ENCODE data around the gene LRP8.

LRP8 gene

GRCh38 chr1:53273526-53273925 lies 54.3 kb downstream of the LRP8 start:
- Histone ChIP-seq H3K9me3 (replicated peaks in 1 of 2; ENCODE audit: control insufficient read depth in 2 of 2, insufficient read depth in 1 of 2, low read depth in 1 of 2, low read length in 2 of 2) (peaks cover 0 to 7% of the 10 kb centered on the region in 2 donors), H2AFZ (ENCODE audit: low read length) (no peak overlapping the region), H4K91ac (ENCODE audit: low read depth, low read length, poor library complexity) (no peak overlapping the region), H4K8ac (ENCODE audit: low read depth, low read length) (no peak overlapping the region), H3K79me1 (ENCODE audit: low read depth, low read length) (no peaks in the 10 kb centered on the region), H3K27ac (replicated peaks; ENCODE audit: low read length) (no peak overlapping the region), H2BK5ac (ENCODE audit: low read length) (peak overlapping the region; percentile 39), H3K27me3 (ENCODE audit: control insufficient read depth in 3 of 3, insufficient read depth in 3 of 3, low read depth in 1 of 3, low read length in 3 of 3) (no peaks in the 10 kb centered on the region), H2BK120ac (ENCODE audit: low read depth, low read length) (no peak overlapping the region), H2AK5ac (ENCODE audit: low read depth, low read length) (no peak overlapping the region), H3K4me2 (ENCODE audit: insufficient read depth, low read length, poor library complexity, severe bottlenecking) (no peak overlapping the region), H3K36me3 (replicated peaks in 1 of 2; ENCODE audit: control insufficient read depth in 2 of 2, insufficient read depth in 2 of 2, low read length in 2 of 2) (peaks cover 68 to 89% of the 10 kb centered on the region in 2 donors), H3K4ac (ENCODE audit: low read length) (no peak overlapping the region), H3K23ac (ENCODE audit: low read depth, low read length, poor library complexity) (peak overlapping the region; percentile 34), H3K18ac (ENCODE audit: low read length) (no peak overlapping the region), H3K14ac (ENCODE audit: low read length) (no peak overlapping the region), H2BK15ac (ENCODE audit: low read length) (no peak overlapping the region), H3K4me3 (ENCODE audit: low read length in 2 of 2) (no peak overlapping the region), H2BK12ac (ENCODE audit: low read length) (no peak overlapping the region), H3K4me1 (ENCODE audit: control insufficient read depth in 2 of 2, insufficient read depth in 1 of 2, low read depth in 1 of 2, low read length in 2 of 2) (no peaks in the 10 kb centered on the region), H3K9ac (ENCODE audit: low read depth, low read length, poor library complexity) (no peak overlapping the region)
- no CpG with 5 or more reads among the region's 2 CpGs for WGBS, 2 donors (ENCODE audit: extremely low coverage in 2 of 2, insufficient read length in 2 of 2, insufficient replicate concordance in 1 of 2)
- DNase-seq (ENCODE audit: low spot score), result no peak

GRCh38 chr1:53272349-53272748 lies 55.5 kb downstream of the LRP8 start:
- Histone ChIP-seq H3K4me1 (ENCODE audit: control insufficient read depth in 2 of 2, insufficient read depth in 1 of 2, low read depth in 1 of 2, low read length in 2 of 2) (no peaks in the 10 kb centered on the region), H2BK120ac (ENCODE audit: low read depth, low read length) (peak overlapping the region; percentile 34), H3K9me3 (replicated peaks in 1 of 2; ENCODE audit: control insufficient read depth in 2 of 2, insufficient read depth in 1 of 2, low read depth in 1 of 2, low read length in 2 of 2) (peaks cover 0 to 9% of the 10 kb centered on the region in 2 donors), H2AK5ac (ENCODE audit: low read depth, low read length) (no peak overlapping the region), H2BK5ac (ENCODE audit: low read length) (peak overlapping the region; percentile 39), H3K4me2 (ENCODE audit: insufficient read depth, low read length, poor library complexity, severe bottlenecking) (no peak overlapping the region), H2AFZ (ENCODE audit: low read length) (no peak overlapping the region), H3K79me1 (ENCODE audit: low read depth, low read length) (no peaks in the 10 kb centered on the region), H3K9ac (ENCODE audit: low read depth, low read length, poor library complexity) (peak overlapping the region; percentile 50), H3K4ac (ENCODE audit: low read length) (no peak overlapping the region), H2BK12ac (ENCODE audit: low read length) (no peak overlapping the region), H3K4me3 (ENCODE audit: low read length in 2 of 2) (no peak overlapping the region), H3K23ac (ENCODE audit: low read depth, low read length, poor library complexity) (no peak overlapping the region), H3K14ac (ENCODE audit: low read length) (no peak overlapping the region), H3K18ac (ENCODE audit: low read length) (no peak overlapping the region), H3K27me3 (ENCODE audit: control insufficient read depth in 3 of 3, insufficient read depth in 3 of 3, low read depth in 1 of 3, low read length in 3 of 3) (no peaks in the 10 kb centered on the region), H4K91ac (ENCODE audit: low read depth, low read length, poor library complexity) (no peak overlapping the region), H3K36me3 (replicated peaks in 1 of 2; ENCODE audit: control insufficient read depth in 2 of 2, insufficient read depth in 2 of 2, low read length in 2 of 2) (peaks cover 66 to 93% of the 10 kb centered on the region in 2 donors), H2BK15ac (ENCODE audit: low read length) (no peak overlapping the region), H3K27ac (replicated peaks; ENCODE audit: low read length) (no peak overlapping the region), H4K8ac (ENCODE audit: low read depth, low read length) (no peak overlapping the region)
- no CpG with 5 or more reads among the region's 4 CpGs for WGBS, 2 donors (ENCODE audit: extremely low coverage in 2 of 2, insufficient read length in 2 of 2, insufficient replicate concordance in 1 of 2)
- DNase-seq (ENCODE audit: low spot score), result no peak

- Histone ChIP-seq H3K4ac (ENCODE audit: low read length) (no peak overlapping the region), H3K18ac (ENCODE audit: low read length) (no peak overlapping the region), H2BK120ac (ENCODE audit: low read depth, low read length) (no peak overlapping the region), H2AK5ac (ENCODE audit: low read depth, low read length) (no peak overlapping the region), H3K9ac (ENCODE audit: low read depth, low read length, poor library complexity) (no peak overlapping the region), H3K4me2 (ENCODE audit: insufficient read depth, low read length, poor library complexity, severe bottlenecking) (no peak overlapping the region), H3K27me3 (ENCODE audit: control insufficient read depth in 3 of 3, insufficient read depth in 3 of 3, low read depth in 1 of 3, low read length in 3 of 3) (no peaks in the 10 kb centered on the region), H3K4me3 (ENCODE audit: low read length in 2 of 2) (no peak overlapping the region), H3K9me3 (replicated peaks in 1 of 2; ENCODE audit: control insufficient read depth in 2 of 2, insufficient read depth in 1 of 2, low read depth in 1 of 2, low read length in 2 of 2) (peaks cover 0 to 9% of the 10 kb centered on the region in 2 donors), H2BK12ac (ENCODE audit: low read length) (no peak overlapping the region), H2AFZ (ENCODE audit: low read length) (no peak overlapping the region), H4K8ac (ENCODE audit: low read depth, low read length) (no peak overlapping the region), H2BK15ac (ENCODE audit: low read length) (no peak overlapping the region), H3K27ac (replicated peaks; ENCODE audit: low read length) (no peak overlapping the region), H4K91ac (ENCODE audit: low read depth, low read length, poor library complexity) (no peak overlapping the region), H2BK5ac (ENCODE audit: low read length) (no peak overlapping the region), H3K36me3 (replicated peaks in 1 of 2; ENCODE audit: control insufficient read depth in 2 of 2, insufficient read depth in 2 of 2, low read length in 2 of 2) (peaks cover 66 to 95% of the 10 kb centered on the region in 2 donors), H3K4me1 (ENCODE audit: control insufficient read depth in 2 of 2, insufficient read depth in 1 of 2, low read depth in 1 of 2, low read length in 2 of 2) (no peaks in the 10 kb centered on the region), H3K79me1 (ENCODE audit: low read depth, low read length) (no peaks in the 10 kb centered on the region), H3K14ac (ENCODE audit: low read length) (no peak overlapping the region), H3K23ac (ENCODE audit: low read depth, low read length, poor library complexity) (no peak overlapping the region)
- DNase-seq (ENCODE audit: low spot score), result no peak
- no CpG with 5 or more reads among the region's 5 CpGs for WGBS, 2 donors (ENCODE audit: extremely low coverage in 2 of 2, insufficient read length in 2 of 2, insufficient replicate concordance in 1 of 2)
These were observed 56.3 kb downstream of the LRP8 start for GRCh38 chr1:53271446-53272090.

- WGBS, 2 donors (ENCODE audit: extremely low coverage in 2 of 2, insufficient read length in 2 of 2, insufficient replicate concordance in 1 of 2), result no CpG with 5 or more reads among the region's 8 CpGs
- H3K4me3 ChIP-seq (ENCODE audit: low read length in 2 of 2), result no peak overlapping the region
- H3K4me1 ChIP-seq (ENCODE audit: control insufficient read depth in 2 of 2, insufficient read depth in 1 of 2, low read depth in 1 of 2, low read length in 2 of 2), result no peaks in the 10 kb centered on the region
- H2AFZ ChIP-seq (ENCODE audit: low read length), result no peak overlapping the region
- H2AK5ac ChIP-seq (ENCODE audit: low read depth, low read length), result no peak overlapping the region
- DNase-seq (ENCODE audit: low spot score), result no peak
- H3K27ac ChIP-seq (replicated peaks; ENCODE audit: low read length), result no peak overlapping the region
- H3K14ac ChIP-seq (ENCODE audit: low read length), result no peak overlapping the region
- no peak overlapping the region for H2BK120ac ChIP-seq (ENCODE audit: low read depth, low read length)
- H3K9me3 ChIP-seq (replicated peaks in 1 of 2; ENCODE audit: control insufficient read depth in 2 of 2, insufficient read depth in 1 of 2, low read depth in 1 of 2, low read length in 2 of 2), result peaks cover 0 to 9% of the 10 kb centered on the region in 2 donors
- H3K36me3 ChIP-seq (replicated peaks in 1 of 2; ENCODE audit: control insufficient read depth in 2 of 2, insufficient read depth in 2 of 2, low read length in 2 of 2), result peaks cover 69 to 95% of the 10 kb centered on the region in 2 donors
- H2BK5ac ChIP-seq (ENCODE audit: low read length), result peak overlapping the region; percentile 21
- no peak overlapping the region for H3K23ac ChIP-seq (ENCODE audit: low read depth, low read length, poor library complexity)
- H2BK15ac ChIP-seq (ENCODE audit: low read length), result no peak overlapping the region
- no peak overlapping the region for H3K4me2 ChIP-seq (ENCODE audit: insufficient read depth, low read length, poor library complexity, severe bottlenecking)
- H4K8ac ChIP-seq (ENCODE audit: low read depth, low read length), result no peak overlapping the region
- H3K9ac ChIP-seq (ENCODE audit: low read depth, low read length, poor library complexity), result no peak overlapping the region
- H3K4ac ChIP-seq (ENCODE audit: low read length), result no peak overlapping the region
- no peaks in the 10 kb centered on the region for H3K27me3 ChIP-seq (ENCODE audit: control insufficient read depth in 3 of 3, insufficient read depth in 3 of 3, low read depth in 1 of 3, low read length in 3 of 3)
- no peak overlapping the region for H4K91ac ChIP-seq (ENCODE audit: low read depth, low read length, poor library complexity)
- H3K79me1 ChIP-seq (ENCODE audit: low read depth, low read length), result no peaks in the 10 kb centered on the region
- H2BK12ac ChIP-seq (ENCODE audit: low read length), result no peak overlapping the region
- no peak overlapping the region for H3K18ac ChIP-seq (ENCODE audit: low read length)
These were observed 57.0 kb downstream of the LRP8 start for GRCh38 chr1:53270873-53271272.

All from neuronal stem cell (in vitro differentiated cells).